HCT116 (cell line): ENCODE measurements around the gene STAG3. TPM values are rescaled to one million over a fixed set of nuclear protein-coding genes. Genes with fewer than 3 reads are reported as not detected.

Source experiments
- ATAC-seq: fragments of 200-7000 bp; cut with Tn5 transposase; 2 replicates; pipeline ENCODE4 v1.9.1; 2020; ENCODE audit warnings: mild to moderate bottlenecking, moderate library complexity
- BruUV-seq: library from RNA; stranded (reverse); fragments of 400-500 nt; replicated peaks from 2 replicates; lab custom pipeline; 2021; lab: Mats Ljungman, UMichigan
- CTCF ChIA-PET: fragments of 300-600 bp; sonication (Branson Sonifier 250); formaldehyde crosslinking; loops from one replicate; lab custom pipeline; 2021; ENCODE audit warnings: antibody characterized with exemption; lab: Charles Lee
- POLR2A ChIA-PET: fragments of 300-600, 350-600 bp; sonication (Branson Sonifier 250); formaldehyde crosslinking; loops from one replicate; lab custom pipeline; 2021; ENCODE audit warnings: antibody characterized with exemption; lab: Charles Lee
- RAD21 ChIA-PET, 2 experiments: fragments of 300-600 bp; sonication (Branson Sonifier 250); formaldehyde crosslinking; loops; one replicate each; lab custom pipeline; 2023; ENCODE audit warnings: low total read pairs in 2 of 2; ENCODE audit not compliant: uncharacterized antibody in 2 of 2, unreplicated experiment in 2 of 2, low non-redundant PET in 1 of 2; lab: Charles Lee
- DNase-seq: peaks from one replicate; pipeline ENCODE4 v3.0.0-alpha.2; 2010; ENCODE audit warnings: low read depth, low spot score
- H2AFZ ChIP-seq: fragments of 200-600 bp; shearing (Covaris generic), sonication (generic); 2 replicates; pipeline ENCODE4 v1.6.1; 2017; ENCODE audit warnings: low read depth, mixed run types, mixed read lengths, antibody characterized with exemption, low read length; ENCODE audit not compliant: poor library complexity, severe bottlenecking
- H3K27ac ChIP-seq: 2 replicates; pipeline ENCODE4 v1.5.1; 2012; ENCODE audit warnings: low read depth, low read length
- H3K27me3 ChIP-seq: fragments of 200-600 bp; sonication (generic); 2 replicates; pipeline ENCODE4 v1.6.1; 2016; ENCODE audit warnings: mixed run types, low read length, mixed read lengths; ENCODE audit not compliant: insufficient read depth
- H3K36me3 ChIP-seq, 2 experiments: fragments of 200-500 bp in 1 of 2; fragments of 200-600 bp in 1 of 2; sonication (Bioruptor generic) in 1 of 2; sonication (generic) in 1 of 2; 2 replicates each; pipeline versions ENCODE4 v1.5.1 to v1.6.1; 2014 to 2016; ENCODE audit warnings: low read length in 2 of 2, inconsistent platforms in 1 of 2, mixed read lengths in 1 of 2, mixed run types in 1 of 2; ENCODE audit not compliant: insufficient read depth in 2 of 2, control insufficient read depth in 1 of 2
- H3K4me1 ChIP-seq, 2 experiments: fragments of 200-600 bp in 1 of 2; sonication (generic) in 1 of 2; 2 replicates each; pipeline versions ENCODE4 v1.5.1 to v1.6.1; 2012 to 2017; ENCODE audit warnings: low read length in 2 of 2, inconsistent platforms in 1 of 2, mild to moderate bottlenecking in 1 of 2, mixed read lengths in 1 of 2, mixed run types in 1 of 2, moderate library complexity in 1 of 2; ENCODE audit not compliant: insufficient read depth in 2 of 2, control insufficient read depth in 1 of 2
- H3K4me2 ChIP-seq: fragments of 200-600 bp; sonication (generic); 2 replicates; pipeline ENCODE4 v1.6.1; 2017; ENCODE audit warnings: mixed run types, low read length, mixed read lengths
- H3K4me3 ChIP-seq, 2 experiments: fragments of 200-600 bp in 1 of 2; sonication (generic) in 1 of 2; replicated peaks in 1 of 2; 2 replicates each; pipeline ENCODE4 v1.5.1; 2011 to 2016; ENCODE audit warnings: low read length in 2 of 2, control low read depth in 1 of 2, low read depth in 1 of 2, mild to moderate bottlenecking in 1 of 2, mixed read lengths in 1 of 2, mixed run types in 1 of 2
- H3K79me2 ChIP-seq: fragments of 200-600 bp; sonication (generic); 2 replicates; pipeline ENCODE4 v1.6.1; 2017; ENCODE audit warnings: mild to moderate bottlenecking, mixed run types, low read length, moderate library complexity, mixed read lengths; ENCODE audit not compliant: insufficient read depth
- H3K9ac ChIP-seq: fragments of 200-600 bp; sonication (generic); 2 replicates; pipeline ENCODE4 v1.6.1; 2016; ENCODE audit warnings: low read length, mixed read lengths
- H3K9me2 ChIP-seq: fragments of 200-600 bp; sonication (generic), shearing (Covaris generic); 2 replicates; pipeline ENCODE4 v1.6.1; 2017; ENCODE audit warnings: mixed run types, mild to moderate bottlenecking, moderate library complexity; ENCODE audit not compliant: insufficient read depth
- H3K9me3 ChIP-seq, 2 experiments: fragments of 200-500 bp in 1 of 2; fragments of 200-600 bp in 1 of 2; sonication (Bioruptor generic) in 1 of 2; sonication (generic) in 1 of 2; 2 replicates each; pipeline ENCODE4 v1.6.1; 2014 to 2017; ENCODE audit warnings: low read length in 2 of 2, mixed read lengths in 2 of 2, inconsistent platforms in 1 of 2, low read depth in 1 of 2, mild to moderate bottlenecking in 1 of 2, mixed run types in 1 of 2, moderate library complexity in 1 of 2; ENCODE audit not compliant: control insufficient read depth in 1 of 2, insufficient read depth in 1 of 2
- H4K20me1 ChIP-seq: fragments of 200-600 bp; sonication (generic), shearing (Covaris generic); 2 replicates; pipeline ENCODE4 v1.6.1; 2017; ENCODE audit warnings: mixed run types, mild to moderate bottlenecking, moderate library complexity; ENCODE audit not compliant: insufficient read depth
- ATF3 ChIP-seq: IDR thresholded peaks from 2 replicates; pipeline ENCODE4 v1.6.1; 2012
- CTCF ChIP-seq, 3 experiments: fragments of 200-600 bp in 1 of 3; sonication (generic) in 1 of 3; IDR thresholded peaks in 2 of 3; conservative IDR thresholded peaks in 1 of 3; 2 replicates each; pipeline ENCODE4 v1.5.1; 2012 to 2017; ENCODE audit warnings: low read depth in 2 of 3, low read length in 2 of 3, antibody characterized with exemption in 1 of 3, borderline replicate concordance in 1 of 3, control low read depth in 1 of 3, mild to moderate bottlenecking in 1 of 3, mixed read lengths in 1 of 3, mixed run types in 1 of 3, moderate library complexity in 1 of 3; ENCODE audit not compliant: insufficient read depth in 1 of 3
- EZH2 ChIP-seq: fragments of 200-600 bp; sonication (generic); IDR thresholded peaks from 2 replicates; pipeline ENCODE4 v1.6.1; 2017; ENCODE audit warnings: antibody characterized with exemption, mixed run types
- SP1 ChIP-seq: IDR thresholded peaks from 2 replicates; pipeline ENCODE4 v1.6.1; 2012; ENCODE audit warnings: low read depth
- SRF ChIP-seq: IDR thresholded peaks from 2 replicates; pipeline ENCODE4 v1.6.1; 2012; ENCODE audit warnings: low read depth
- intact Hi-C: fragments of 100-400 bp; cut with micrococcal nuclease; formaldehyde crosslinking; loops from 2 replicates; pipeline ENCODE4 v1.10.0; 2022
- total RNA-seq: library from RNA; stranded (reverse); gene quantifications from one replicate; pipeline ENCODE4 v1.2.1, GENCODE V29; 2021; ENCODE audit not compliant: unreplicated experiment
- TF ChIP-seq, protein P1 (sequence below): IDR thresholded peaks from 2 replicates; pipeline ENCODE4 v1.6.1; 2012; ENCODE audit warnings: low read depth

Gene STAG3
- total RNA-seq, 1 experiment from 2014 or later = 1.2 TPM

DNA sequence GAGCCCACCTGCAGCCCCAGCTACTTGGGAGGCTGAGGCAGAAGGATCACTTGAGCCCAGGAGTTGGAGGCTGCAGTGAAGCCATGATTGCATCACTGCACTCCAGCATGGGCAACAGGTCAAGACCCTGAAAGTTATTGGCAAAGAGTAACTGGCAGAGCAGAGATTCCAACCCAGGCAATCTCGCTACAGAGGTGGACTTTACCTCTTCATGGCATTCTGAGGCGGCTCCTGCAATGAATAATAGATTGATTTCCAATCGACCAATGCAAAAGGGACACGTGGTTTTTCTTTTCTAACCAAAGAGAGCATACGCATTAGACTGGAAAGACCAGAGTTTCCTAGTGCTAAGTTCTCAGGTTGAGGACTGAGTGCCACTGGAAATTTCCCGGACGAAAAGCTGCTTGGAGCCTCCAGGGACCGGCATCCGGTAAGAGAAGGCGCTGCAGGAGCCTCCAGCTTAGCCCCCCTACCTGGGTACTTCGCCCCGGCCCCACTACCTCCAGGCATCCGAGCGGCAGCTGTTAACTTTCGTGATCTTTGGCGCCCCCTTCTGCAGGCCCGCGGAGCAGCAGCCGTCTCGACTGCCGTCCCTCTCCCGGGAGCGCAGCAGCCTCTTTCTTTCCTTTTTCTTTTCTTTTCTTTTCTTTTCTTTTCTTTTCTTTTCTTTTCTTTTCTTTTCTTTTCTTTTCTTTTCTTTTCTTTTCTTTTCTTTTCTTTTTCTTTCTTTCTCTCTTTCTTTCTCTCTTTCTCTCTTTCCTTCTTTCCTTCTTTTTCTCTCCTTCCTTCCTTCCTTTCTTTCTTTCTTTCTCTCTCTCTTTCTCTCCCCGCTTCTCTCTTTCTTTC is 46.9 kb upstream of the STAG3 start:
- POLR2A ChIA-PET = no interaction called here
- peak; percentile 46 for ATAC-seq
- RAD21 ChIA-PET = interaction anchor here (0.7 kb wide), 2 partner anchors 30 to 77 kb away, joined by 3 to 4 read pairs; partner anchors contain the start of gene MCM7 (in 1 of the 2)
- no TSS peak for BruUV-seq
- H3K9me3 ChIP-seq = no peaks in the 10 kb centered on the region
- peak overlapping the region; percentile 84 for H3K4me2 ChIP-seq
- peak overlapping the region; percentile 10 for H3K27ac ChIP-seq
- H3K36me3 ChIP-seq = no peaks in the 10 kb centered on the region
- H3K4me1 ChIP-seq = peaks cover 29 to 39% of the 10 kb centered on the region in 2 experiments
- H3K27me3 ChIP-seq = no peaks in the 10 kb centered on the region
- H3K9ac ChIP-seq = peak overlapping the region; percentile 43
- H4K20me1 ChIP-seq = no peaks in the 10 kb centered on the region
- DNase-seq = no peak
- intact Hi-C loops = loop anchor here (1.0 to 5.0 kb wide), 2 partner anchors 137 to 211 kb away; no protein-coding TSS in a partner anchor
- no peaks in the 10 kb centered on the region for H3K9me2 ChIP-seq
- peak overlapping the region; percentile 17 to 22; a peak in 3 of 4 replicates for H3K4me3 ChIP-seq
- CTCF ChIA-PET = interaction anchor here (0.6 to 3.7 kb wide), 10 partner anchors 9 to 277 kb away, joined by 3 to 47 read pairs (median 4); partner anchors contain the start of genes AP4M1, LAMTOR4 and MCM7
- TF ChIP-seq SP1 (no peak), CTCF (IDR thresholded peaks at IDR 0.05 in 2 of 3, conservative IDR thresholded peaks at IDR 0.05 in 1 of 3; ENCODE audit: borderline replicate concordance in 1 of 3, insufficient read depth in 1 of 3, low read depth in 2 of 3, low read length in 2 of 3) (peak in 2 of 3 experiments; percentile 67 to 75; a peak in 4 of 6 replicates)
- H3K79me2 ChIP-seq = peaks cover 9% of the 10 kb centered on the region; the same call in 1 of the 2 replicates
- peak overlapping the region; percentile 13 for H2AFZ ChIP-seq

GRCh38 chr7:100132126-100132525 is 45.6 kb upstream of the STAG3 start:
- Histone ChIP-seq H3K4me3 (no peak overlapping the region), H3K4me2 (peak overlapping the region; percentile 6; the same call in 1 of the 2 replicates), H3K4me1 (peaks cover 29 to 39% of the 10 kb centered on the region in 2 experiments), H3K27me3 (no peaks in the 10 kb centered on the region), H3K36me3 (no peaks in the 10 kb centered on the region), H3K9ac (no peak overlapping the region), H3K9me2 (no peaks in the 10 kb centered on the region), H3K79me2 (no peaks in the 10 kb centered on the region), H2AFZ (no peak overlapping the region), H4K20me1 (no peaks in the 10 kb centered on the region), H3K9me3 (no peaks in the 10 kb centered on the region), H3K27ac (no peak overlapping the region)
- ATAC-seq = no peak
- ChIA-PET CTCF (interaction anchor here (0.6 to 3.7 kb wide), 14 partner anchors 11 to 683 kb away, joined by 3 to 47 read pairs (median 4); partner anchors contain the start of genes AP4M1, GPC2, LAMTOR4 and MCM7), POLR2A (no interaction called here), RAD21 (interaction anchor here (0.9 to 1.6 kb wide), 1 partner anchor 275 kb away, joined by 3 to 7 read pairs; no protein-coding TSS in a partner anchor)
- no TSS peak for BruUV-seq
- no peak for DNase-seq
- intact Hi-C loops = loop anchor here (1.0 to 5.0 kb wide), 3 partner anchors 85 to 275 kb away; no protein-coding TSS in a partner anchor
- TF ChIP-seq EZH2 (no peak), SRF (no peak), CTCF (IDR thresholded peaks at IDR 0.05 in 2 of 3, conservative IDR thresholded peaks at IDR 0.05 in 1 of 3; ENCODE audit: borderline replicate concordance in 1 of 3, insufficient read depth in 1 of 3, low read depth in 2 of 3, low read length in 2 of 3) (no peak), ATF3 (no peak)
- TF ChIP-seq, protein P1, sequence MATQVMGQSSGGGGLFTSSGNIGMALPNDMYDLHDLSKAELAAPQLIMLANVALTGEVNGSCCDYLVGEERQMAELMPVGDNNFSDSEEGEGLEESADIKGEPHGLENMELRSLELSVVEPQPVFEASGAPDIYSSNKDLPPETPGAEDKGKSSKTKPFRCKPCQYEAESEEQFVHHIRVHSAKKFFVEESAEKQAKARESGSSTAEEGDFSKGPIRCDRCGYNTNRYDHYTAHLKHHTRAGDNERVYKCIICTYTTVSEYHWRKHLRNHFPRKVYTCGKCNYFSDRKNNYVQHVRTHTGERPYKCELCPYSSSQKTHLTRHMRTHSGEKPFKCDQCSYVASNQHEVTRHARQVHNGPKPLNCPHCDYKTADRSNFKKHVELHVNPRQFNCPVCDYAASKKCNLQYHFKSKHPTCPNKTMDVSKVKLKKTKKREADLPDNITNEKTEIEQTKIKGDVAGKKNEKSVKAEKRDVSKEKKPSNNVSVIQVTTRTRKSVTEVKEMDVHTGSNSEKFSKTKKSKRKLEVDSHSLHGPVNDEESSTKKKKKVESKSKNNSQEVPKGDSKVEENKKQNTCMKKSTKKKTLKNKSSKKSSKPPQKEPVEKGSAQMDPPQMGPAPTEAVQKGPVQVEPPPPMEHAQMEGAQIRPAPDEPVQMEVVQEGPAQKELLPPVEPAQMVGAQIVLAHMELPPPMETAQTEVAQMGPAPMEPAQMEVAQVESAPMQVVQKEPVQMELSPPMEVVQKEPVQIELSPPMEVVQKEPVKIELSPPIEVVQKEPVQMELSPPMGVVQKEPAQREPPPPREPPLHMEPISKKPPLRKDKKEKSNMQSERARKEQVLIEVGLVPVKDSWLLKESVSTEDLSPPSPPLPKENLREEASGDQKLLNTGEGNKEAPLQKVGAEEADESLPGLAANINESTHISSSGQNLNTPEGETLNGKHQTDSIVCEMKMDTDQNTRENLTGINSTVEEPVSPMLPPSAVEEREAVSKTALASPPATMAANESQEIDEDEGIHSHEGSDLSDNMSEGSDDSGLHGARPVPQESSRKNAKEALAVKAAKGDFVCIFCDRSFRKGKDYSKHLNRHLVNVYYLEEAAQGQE = no peak
